Panc1 (cell line): ENCODE data around the gene GSG1L. TPM values are rescaled to one million over a fixed set of nuclear protein-coding genes. Genes with fewer than 3 reads are reported as not detected.

ENCODE experiments used
- ATAC-seq: fragments of 200-7000 bp; cut with Tn5 transposase; 2 replicates; pipeline ENCODE4 v1.9.1; 2020; ENCODE audit warnings: mild to moderate bottlenecking, moderate library complexity
- BruUV-seq: library from RNA; stranded (reverse); fragments of 400-500 nt; replicated peaks from 2 replicates; lab custom pipeline; 2021; lab: Mats Ljungman, UMichigan
- CTCF ChIA-PET: fragments of 300-600 bp; sonication (Branson Sonifier 250); formaldehyde crosslinking; loops from one replicate; lab custom pipeline; 2022; ENCODE audit warnings: antibody characterized with exemption; lab: Charles Lee
- POLR2A ChIA-PET: fragments of 300-600 bp; sonication (Branson Sonifier 250); formaldehyde crosslinking; loops from one replicate; lab custom pipeline; 2022; ENCODE audit warnings: antibody characterized with exemption; lab: Charles Lee
- DNase-seq: peaks from one replicate; pipeline ENCODE4 v3.0.0-alpha.2; 2010; ENCODE audit warnings: low read depth, low spot score
- H3K27ac ChIP-seq: 2 replicates; pipeline ENCODE4 v1.5.1; 2011; ENCODE audit warnings: mild to moderate bottlenecking, low read length, inconsistent platforms
- H3K27me3 ChIP-seq: fragments of 200-500 bp; sonication (Bioruptor generic); 2 replicates; pipeline ENCODE4 v1.6.0; 2014; ENCODE audit warnings: low read length, inconsistent platforms; ENCODE audit not compliant: control insufficient read depth, insufficient read depth
- H3K36me3 ChIP-seq: fragments of 200-500 bp; sonication (Bioruptor generic); 2 replicates; pipeline ENCODE4 v1.5.1; 2014; ENCODE audit warnings: inconsistent platforms, mild to moderate bottlenecking, low read length, moderate library complexity; ENCODE audit not compliant: control insufficient read depth, insufficient read depth
- H3K4me1 ChIP-seq: 2 replicates; pipeline ENCODE4 v1.5.1; 2011; ENCODE audit warnings: inconsistent platforms, mild to moderate bottlenecking, low read length, moderate library complexity; ENCODE audit not compliant: control insufficient read depth, insufficient read depth
- H3K4me3 ChIP-seq, 2 experiments: 2 replicates each; pipeline ENCODE4 v1.5.1; 2011 to 2012; ENCODE audit warnings: low read depth in 2 of 2, low read length in 2 of 2, mild to moderate bottlenecking in 2 of 2, inconsistent platforms in 1 of 2, moderate library complexity in 1 of 2
- H3K9me3 ChIP-seq: fragments of 200-500 bp; sonication (Bioruptor generic); 2 replicates; pipeline ENCODE4 v1.5.1; 2014; ENCODE audit warnings: low read depth, mild to moderate bottlenecking, inconsistent platforms, low read length, moderate library complexity; ENCODE audit not compliant: control insufficient read depth, insufficient read depth
- CTCF ChIP-seq: fragments of 450-650 bp; IDR thresholded peaks from 2 replicates; pipeline ENCODE4 v1.5.1; 2017; ENCODE audit warnings: mild to moderate bottlenecking
- POLR2AphosphoS5 ChIP-seq: IDR thresholded peaks from 2 replicates; pipeline ENCODE4 v1.6.1; 2012; ENCODE audit warnings: mild to moderate bottlenecking, low read depth, low read length, moderate library complexity
- SIN3A ChIP-seq: IDR thresholded peaks from 2 replicates; pipeline ENCODE4 v1.6.1; 2012; ENCODE audit warnings: low read depth, mild to moderate bottlenecking, low read length, moderate library complexity, borderline replicate concordance; ENCODE audit not compliant: insufficient read depth
- TCF7L2 ChIP-seq: IDR thresholded peaks from 2 replicates; pipeline ENCODE4 v1.6.1; 2011; ENCODE audit warnings: mild to moderate bottlenecking, low read depth, low read length, inconsistent platforms
- in situ Hi-C: cut with HindIII; loops from 2 replicates; pipeline ENCODE4 v1.10.0; 2016; ENCODE audit warnings: low sequenced_read_pairs, low pct_unique_long_range_greater_than_20kb
- intact Hi-C: fragments of 100-400 bp; cut with micrococcal nuclease; formaldehyde crosslinking; loops from one replicate; pipeline ENCODE4 v1.10.0; 2022; ENCODE audit not compliant: unreplicated experiment
- total RNA-seq: library from RNA; stranded (reverse); gene quantifications from one replicate; pipeline ENCODE4 v1.2.1, GENCODE V29; 2021; ENCODE audit not compliant: unreplicated experiment
- TF ChIP-seq, protein P1 (sequence below), 2 experiments: IDR thresholded peaks; 2 replicates each; pipeline ENCODE4 v1.6.1; 2011 to 2012; ENCODE audit warnings: low read depth in 2 of 2, control low read depth in 1 of 2, low read length in 1 of 2, mild to moderate bottlenecking in 1 of 2, moderate library complexity in 1 of 2; ENCODE audit not compliant: insufficient read depth in 1 of 2

GSG1L gene
- total RNA-seq, 1 experiment from 2014 or later: 0.08 TPM

DNA sequence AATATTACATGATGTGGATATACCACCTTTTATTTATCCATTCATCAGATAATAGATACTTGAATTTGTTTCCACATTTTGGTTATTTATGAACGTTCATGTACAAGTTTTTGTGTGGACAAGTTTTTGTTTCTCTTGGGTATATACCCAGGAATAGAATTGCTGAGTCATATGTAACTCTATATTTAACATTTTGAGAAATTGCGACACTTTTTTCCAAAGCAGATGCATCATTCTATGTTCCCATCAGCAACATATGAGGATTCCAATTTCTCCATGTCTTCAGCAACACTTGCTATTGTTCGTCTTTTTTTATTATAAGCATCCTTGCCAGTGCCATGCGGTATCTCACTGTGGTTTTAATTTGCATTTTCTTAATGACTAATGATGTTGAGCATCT is 93.9 kb downstream of the GSG1L start:
- in situ Hi-C loops (no loop called here), intact Hi-C loops (no loop called here)
- Histone ChIP-seq H3K4me3 (no peak overlapping the region), H3K4me1 (peaks cover 4% of the 10 kb centered on the region; the same call in 1 of the 2 replicates), H3K9me3 (no peaks in the 10 kb centered on the region), H3K27ac (no peak overlapping the region), H3K27me3 (0 out of 2 replicates have a peak, but pooled peaks cover 2% of the 10 kb centered on the region), H3K36me3 (no peaks in the 10 kb centered on the region)
- ChIA-PET POLR2A (no interaction called here), CTCF (no interaction called here)
- no peak for TF ChIP-seq TCF7L2
- TF ChIP-seq POLR2AphosphoS5: no peak
- ATAC-seq: no peak
- BruUV-seq: no TSS peak
- DNase-seq: no peak

- intact Hi-C loops: no loop called here
- CTCF ChIA-PET: no interaction called here
- no TSS peak for BruUV-seq
- POLR2A ChIA-PET: no interaction called here
- no peak for TF ChIP-seq SIN3A
- TF ChIP-seq TCF7L2: no peak
- no peak for TF ChIP-seq POLR2AphosphoS5
- no peak for TF ChIP-seq CTCF
- TF ChIP-seq, protein P1, sequence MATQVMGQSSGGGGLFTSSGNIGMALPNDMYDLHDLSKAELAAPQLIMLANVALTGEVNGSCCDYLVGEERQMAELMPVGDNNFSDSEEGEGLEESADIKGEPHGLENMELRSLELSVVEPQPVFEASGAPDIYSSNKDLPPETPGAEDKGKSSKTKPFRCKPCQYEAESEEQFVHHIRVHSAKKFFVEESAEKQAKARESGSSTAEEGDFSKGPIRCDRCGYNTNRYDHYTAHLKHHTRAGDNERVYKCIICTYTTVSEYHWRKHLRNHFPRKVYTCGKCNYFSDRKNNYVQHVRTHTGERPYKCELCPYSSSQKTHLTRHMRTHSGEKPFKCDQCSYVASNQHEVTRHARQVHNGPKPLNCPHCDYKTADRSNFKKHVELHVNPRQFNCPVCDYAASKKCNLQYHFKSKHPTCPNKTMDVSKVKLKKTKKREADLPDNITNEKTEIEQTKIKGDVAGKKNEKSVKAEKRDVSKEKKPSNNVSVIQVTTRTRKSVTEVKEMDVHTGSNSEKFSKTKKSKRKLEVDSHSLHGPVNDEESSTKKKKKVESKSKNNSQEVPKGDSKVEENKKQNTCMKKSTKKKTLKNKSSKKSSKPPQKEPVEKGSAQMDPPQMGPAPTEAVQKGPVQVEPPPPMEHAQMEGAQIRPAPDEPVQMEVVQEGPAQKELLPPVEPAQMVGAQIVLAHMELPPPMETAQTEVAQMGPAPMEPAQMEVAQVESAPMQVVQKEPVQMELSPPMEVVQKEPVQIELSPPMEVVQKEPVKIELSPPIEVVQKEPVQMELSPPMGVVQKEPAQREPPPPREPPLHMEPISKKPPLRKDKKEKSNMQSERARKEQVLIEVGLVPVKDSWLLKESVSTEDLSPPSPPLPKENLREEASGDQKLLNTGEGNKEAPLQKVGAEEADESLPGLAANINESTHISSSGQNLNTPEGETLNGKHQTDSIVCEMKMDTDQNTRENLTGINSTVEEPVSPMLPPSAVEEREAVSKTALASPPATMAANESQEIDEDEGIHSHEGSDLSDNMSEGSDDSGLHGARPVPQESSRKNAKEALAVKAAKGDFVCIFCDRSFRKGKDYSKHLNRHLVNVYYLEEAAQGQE (IDR thresholded peaks at IDR 0.05; ENCODE audit: insufficient read depth in 1 of 2, low read depth in 2 of 2, low read length in 1 of 2): no peak
- peaks cover 2% of the 10 kb centered on the region; the same call in 1 of the 2 replicates for H3K27me3 ChIP-seq
- no peaks in the 10 kb centered on the region for H3K36me3 ChIP-seq
- in situ Hi-C loops: no loop called here
- H3K27ac ChIP-seq: no peak overlapping the region
- no peak for ATAC-seq
- H3K4me1 ChIP-seq: no peaks in the 10 kb centered on the region
- H3K4me3 ChIP-seq: no peak overlapping the region
- no peaks in the 10 kb centered on the region for H3K9me3 ChIP-seq
- DNase-seq: no peak
These were observed 96.3 kb downstream of the GSG1L start for GRCh38 chr16:27967169-27967568.

- Histone ChIP-seq H3K27ac (no peak overlapping the region), H3K9me3 (no peaks in the 10 kb centered on the region), H3K4me1 (no peaks in the 10 kb centered on the region), H3K36me3 (no peaks in the 10 kb centered on the region), H3K4me3 (no peak overlapping the region), H3K27me3 (peaks cover 2% of the 10 kb centered on the region; the same call in 1 of the 2 replicates)
- POLR2A ChIA-PET: no interaction called here
- in situ Hi-C loops: no loop called here
- intact Hi-C loops: no loop called here
- no peak for TF ChIP-seq CTCF
- no peak for TF ChIP-seq SIN3A
- no peak for TF ChIP-seq TCF7L2
- CTCF ChIA-PET: no interaction called here
- DNase-seq (no peak), ATAC-seq (no peak)
- BruUV-seq: no TSS peak
These were observed 96.8 kb downstream of the GSG1L start for GRCh38 chr16:27966756-27967155.
